Measurements from ENCODE around the gene LONRF2. TPM values are rescaled to one million over a fixed set of nuclear protein-coding genes. Genes with fewer than 3 reads are reported as not detected.

LONRF2 gene
- total RNA-seq, 1 donor: under 0.01 TPM

- no peaks in the 10 kb centered on the region for H3K9me3 ChIP-seq (ENCODE audit: low read depth, low read length)
- DNase-seq (ENCODE audit: insufficient read length, low spot score, missing footprints): no peak
- TF ChIP-seq CTCF (IDR thresholded peaks at IDR 0.05; ENCODE audit: extremely low read depth, low read depth, low read length): no peak
- no peaks in the 10 kb centered on the region for H4K20me1 ChIP-seq (ENCODE audit: insufficient read depth, low read length)
- no peaks in the 10 kb centered on the region for H3K36me3 ChIP-seq (ENCODE audit: insufficient read depth, low read length)
- H3K4me3 ChIP-seq (ENCODE audit: insufficient read depth, low read length): no peak overlapping the region
- H3K4me1 ChIP-seq (ENCODE audit: insufficient read depth, low read length): peaks cover 9% of the 10 kb centered on the region
- peaks cover 7% of the 10 kb centered on the region for H3K27me3 ChIP-seq (ENCODE audit: insufficient read depth, low read length)
- no peak overlapping the region for H2AFZ ChIP-seq (ENCODE audit: low read length)
- no peak overlapping the region for H3K27ac ChIP-seq (ENCODE audit: low read depth, low read length)
- H3K79me2 ChIP-seq (ENCODE audit: insufficient read depth, low read length): no peaks in the 10 kb centered on the region
- no peak overlapping the region for H3K4me2 ChIP-seq (ENCODE audit: insufficient read depth, low read length)
These were observed 74.3 kb downstream of the LONRF2 start for GRCh38 chr2:100248044-100248330.

DNA sequence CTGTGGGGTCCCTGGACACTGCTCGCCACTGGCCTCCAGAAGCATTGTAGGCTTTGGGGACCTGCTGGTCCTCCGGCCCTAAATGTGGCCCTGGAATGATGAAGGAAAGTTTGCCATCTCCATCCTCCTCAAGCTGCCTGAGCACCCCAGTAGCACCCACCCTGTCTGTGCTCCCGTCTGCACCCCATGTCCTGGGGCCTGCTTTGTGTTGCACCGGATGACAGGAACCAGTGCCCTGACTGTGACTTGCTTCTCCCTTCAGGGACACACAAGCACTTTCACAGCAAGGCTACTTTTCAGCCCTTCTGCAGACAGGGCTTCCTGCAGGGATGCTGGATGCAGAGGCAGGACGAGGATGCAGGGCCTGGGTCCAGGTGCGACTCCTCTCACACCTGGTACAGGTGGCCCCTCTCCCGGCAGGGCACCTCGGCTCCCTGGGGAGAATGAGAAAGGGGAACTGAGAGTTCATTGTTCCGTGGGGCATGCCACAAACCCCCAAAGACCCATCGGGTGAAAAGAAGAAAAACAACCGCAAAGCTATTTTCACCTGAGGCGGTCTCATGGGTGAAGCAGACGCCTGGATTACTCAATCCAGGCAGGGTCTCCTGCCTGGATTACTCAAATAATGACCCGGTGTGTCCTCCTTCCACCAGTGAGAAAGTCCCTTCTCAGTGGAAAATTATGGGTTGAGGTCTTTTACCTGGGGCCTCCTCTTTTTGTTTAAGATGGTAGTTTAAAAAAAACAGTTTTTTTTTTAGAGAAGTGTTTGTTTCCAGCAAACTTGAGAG, 74.9 kb downstream of the LONRF2 start:
- no peak for TF ChIP-seq CTCF (IDR thresholded peaks at IDR 0.05; ENCODE audit: extremely low read depth, low read depth, low read length)
- Histone ChIP-seq H3K4me2 (ENCODE audit: insufficient read depth, low read length) (no peak overlapping the region), H3K4me3 (ENCODE audit: insufficient read depth, low read length) (no peak overlapping the region), H3K79me2 (ENCODE audit: insufficient read depth, low read length) (no peaks in the 10 kb centered on the region), H3K27ac (ENCODE audit: low read depth, low read length) (no peak overlapping the region), H3K9me3 (ENCODE audit: low read depth, low read length) (no peaks in the 10 kb centered on the region), H3K4me1 (ENCODE audit: insufficient read depth, low read length) (peaks cover 9% of the 10 kb centered on the region), H3K36me3 (ENCODE audit: insufficient read depth, low read length) (no peaks in the 10 kb centered on the region), H3K27me3 (ENCODE audit: insufficient read depth, low read length) (peaks cover 3% of the 10 kb centered on the region), H2AFZ (ENCODE audit: low read length) (no peak overlapping the region), H4K20me1 (ENCODE audit: insufficient read depth, low read length) (no peaks in the 10 kb centered on the region)
- no peak for DNase-seq (ENCODE audit: insufficient read length, low spot score, missing footprints)

GRCh38 chr2:100246163-100247145, 75.8 kb downstream of the LONRF2 start:
- Histone ChIP-seq H2AFZ (ENCODE audit: low read length) (no peak overlapping the region), H4K20me1 (ENCODE audit: insufficient read depth, low read length) (no peaks in the 10 kb centered on the region), H3K9me3 (ENCODE audit: low read depth, low read length) (no peaks in the 10 kb centered on the region), H3K27ac (ENCODE audit: low read depth, low read length) (no peak overlapping the region), H3K4me2 (ENCODE audit: insufficient read depth, low read length) (no peak overlapping the region), H3K79me2 (ENCODE audit: insufficient read depth, low read length) (no peaks in the 10 kb centered on the region), H3K36me3 (ENCODE audit: insufficient read depth, low read length) (no peaks in the 10 kb centered on the region), H3K4me3 (ENCODE audit: insufficient read depth, low read length) (no peak overlapping the region), H3K27me3 (ENCODE audit: insufficient read depth, low read length) (peaks cover 3% of the 10 kb centered on the region), H3K4me1 (ENCODE audit: insufficient read depth, low read length) (peaks cover 9% of the 10 kb centered on the region)
- peak; percentile 49 for TF ChIP-seq CTCF (IDR thresholded peaks at IDR 0.05; ENCODE audit: extremely low read depth, low read depth, low read length)
- DNase-seq (ENCODE audit: insufficient read length, low spot score, missing footprints): no peak

GRCh38 chr2:100245681-100246080, 76.6 kb downstream of the LONRF2 start:
- no peak overlapping the region for H3K4me2 ChIP-seq (ENCODE audit: insufficient read depth, low read length)
- H2AFZ ChIP-seq (ENCODE audit: low read length): no peak overlapping the region
- H3K9me3 ChIP-seq (ENCODE audit: low read depth, low read length): no peaks in the 10 kb centered on the region
- TF ChIP-seq CTCF (IDR thresholded peaks at IDR 0.05; ENCODE audit: extremely low read depth, low read depth, low read length): no peak
- H3K27ac ChIP-seq (ENCODE audit: low read depth, low read length): no peak overlapping the region
- no peaks in the 10 kb centered on the region for H3K79me2 ChIP-seq (ENCODE audit: insufficient read depth, low read length)
- no peak overlapping the region for H3K4me3 ChIP-seq (ENCODE audit: insufficient read depth, low read length)
- DNase-seq (ENCODE audit: insufficient read length, low spot score, missing footprints): no peak
- no peaks in the 10 kb centered on the region for H4K20me1 ChIP-seq (ENCODE audit: insufficient read depth, low read length)
- H3K36me3 ChIP-seq (ENCODE audit: insufficient read depth, low read length): no peaks in the 10 kb centered on the region
- peaks cover 9% of the 10 kb centered on the region for H3K4me1 ChIP-seq (ENCODE audit: insufficient read depth, low read length)
- H3K27me3 ChIP-seq (ENCODE audit: insufficient read depth, low read length): peaks cover 3% of the 10 kb centered on the region

Measured in osteoblast (primary cell).